Measurements from ENCODE around the gene TNS1.

Gene TNS1

DNA sequence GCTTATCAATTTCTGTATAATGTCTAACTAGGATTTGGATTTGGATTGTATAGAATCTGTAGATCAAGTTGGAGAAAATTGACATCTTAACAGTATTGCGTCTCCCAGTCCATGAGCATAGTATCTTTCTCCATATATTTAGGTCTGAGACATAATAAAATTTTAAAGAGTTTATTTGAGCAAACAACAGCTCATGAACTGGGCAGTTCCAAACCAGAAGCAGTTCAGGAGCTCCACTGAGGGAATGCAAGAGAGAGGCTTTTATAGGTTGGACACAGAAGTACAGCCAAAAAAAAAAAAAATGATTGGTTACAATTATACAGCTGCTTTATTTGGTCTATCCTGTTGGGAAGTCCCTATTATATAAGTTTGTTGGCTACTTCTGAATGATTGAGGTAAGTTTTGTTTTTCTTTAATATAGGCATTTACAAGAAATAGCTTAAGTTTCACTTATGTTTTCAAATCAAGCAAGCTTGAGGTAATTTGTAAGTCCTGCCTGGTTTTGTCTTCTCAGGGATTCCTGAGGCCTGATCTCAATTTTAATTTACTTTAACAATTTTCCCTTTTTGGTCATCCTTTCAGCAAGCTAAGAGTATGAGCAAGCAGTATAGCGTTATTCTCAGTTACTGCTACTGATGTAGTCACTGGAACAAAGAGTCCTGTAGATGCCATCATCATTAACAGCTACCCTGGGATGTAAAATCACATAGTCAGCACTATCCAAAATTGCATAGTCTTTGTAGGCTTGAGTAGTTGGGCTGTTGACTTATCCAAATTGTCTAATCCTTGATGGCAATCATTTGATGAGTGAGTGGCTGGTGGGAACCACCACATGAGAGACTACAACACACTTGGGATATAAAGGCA, 38.7 kb upstream of the TNS1 start:
- Histone ChIP-seq H3K27ac (replicated peaks) (no peak overlapping the region), H3K4me3 (replicated peaks; ENCODE audit: insufficient read depth, low read length) (no peak overlapping the region), H3K27me3 (ENCODE audit: insufficient read depth, poor library complexity, severe bottlenecking) (peaks cover 6% of the 10 kb centered on the region)
- TF ChIP-seq, protein P1, sequence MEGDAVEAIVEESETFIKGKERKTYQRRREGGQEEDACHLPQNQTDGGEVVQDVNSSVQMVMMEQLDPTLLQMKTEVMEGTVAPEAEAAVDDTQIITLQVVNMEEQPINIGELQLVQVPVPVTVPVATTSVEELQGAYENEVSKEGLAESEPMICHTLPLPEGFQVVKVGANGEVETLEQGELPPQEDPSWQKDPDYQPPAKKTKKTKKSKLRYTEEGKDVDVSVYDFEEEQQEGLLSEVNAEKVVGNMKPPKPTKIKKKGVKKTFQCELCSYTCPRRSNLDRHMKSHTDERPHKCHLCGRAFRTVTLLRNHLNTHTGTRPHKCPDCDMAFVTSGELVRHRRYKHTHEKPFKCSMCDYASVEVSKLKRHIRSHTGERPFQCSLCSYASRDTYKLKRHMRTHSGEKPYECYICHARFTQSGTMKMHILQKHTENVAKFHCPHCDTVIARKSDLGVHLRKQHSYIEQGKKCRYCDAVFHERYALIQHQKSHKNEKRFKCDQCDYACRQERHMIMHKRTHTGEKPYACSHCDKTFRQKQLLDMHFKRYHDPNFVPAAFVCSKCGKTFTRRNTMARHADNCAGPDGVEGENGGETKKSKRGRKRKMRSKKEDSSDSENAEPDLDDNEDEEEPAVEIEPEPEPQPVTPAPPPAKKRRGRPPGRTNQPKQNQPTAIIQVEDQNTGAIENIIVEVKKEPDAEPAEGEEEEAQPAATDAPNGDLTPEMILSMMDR (IDR thresholded peaks at IDR 0.05; ENCODE audit: insufficient read depth, low read length), result no peak
- TF ChIP-seq, protein P2, sequence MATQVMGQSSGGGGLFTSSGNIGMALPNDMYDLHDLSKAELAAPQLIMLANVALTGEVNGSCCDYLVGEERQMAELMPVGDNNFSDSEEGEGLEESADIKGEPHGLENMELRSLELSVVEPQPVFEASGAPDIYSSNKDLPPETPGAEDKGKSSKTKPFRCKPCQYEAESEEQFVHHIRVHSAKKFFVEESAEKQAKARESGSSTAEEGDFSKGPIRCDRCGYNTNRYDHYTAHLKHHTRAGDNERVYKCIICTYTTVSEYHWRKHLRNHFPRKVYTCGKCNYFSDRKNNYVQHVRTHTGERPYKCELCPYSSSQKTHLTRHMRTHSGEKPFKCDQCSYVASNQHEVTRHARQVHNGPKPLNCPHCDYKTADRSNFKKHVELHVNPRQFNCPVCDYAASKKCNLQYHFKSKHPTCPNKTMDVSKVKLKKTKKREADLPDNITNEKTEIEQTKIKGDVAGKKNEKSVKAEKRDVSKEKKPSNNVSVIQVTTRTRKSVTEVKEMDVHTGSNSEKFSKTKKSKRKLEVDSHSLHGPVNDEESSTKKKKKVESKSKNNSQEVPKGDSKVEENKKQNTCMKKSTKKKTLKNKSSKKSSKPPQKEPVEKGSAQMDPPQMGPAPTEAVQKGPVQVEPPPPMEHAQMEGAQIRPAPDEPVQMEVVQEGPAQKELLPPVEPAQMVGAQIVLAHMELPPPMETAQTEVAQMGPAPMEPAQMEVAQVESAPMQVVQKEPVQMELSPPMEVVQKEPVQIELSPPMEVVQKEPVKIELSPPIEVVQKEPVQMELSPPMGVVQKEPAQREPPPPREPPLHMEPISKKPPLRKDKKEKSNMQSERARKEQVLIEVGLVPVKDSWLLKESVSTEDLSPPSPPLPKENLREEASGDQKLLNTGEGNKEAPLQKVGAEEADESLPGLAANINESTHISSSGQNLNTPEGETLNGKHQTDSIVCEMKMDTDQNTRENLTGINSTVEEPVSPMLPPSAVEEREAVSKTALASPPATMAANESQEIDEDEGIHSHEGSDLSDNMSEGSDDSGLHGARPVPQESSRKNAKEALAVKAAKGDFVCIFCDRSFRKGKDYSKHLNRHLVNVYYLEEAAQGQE (IDR thresholded peaks at IDR 0.05; ENCODE audit: insufficient replicate concordance, low read depth), result no peak
- TF ChIP-seq GABPA (IDR thresholded peaks at IDR 0.05; ENCODE audit: low read depth), result no peak
- TF ChIP-seq POLR2AphosphoS5 (IDR thresholded peaks at IDR 0.05; ENCODE audit: low read depth), result no peak
- no peak for TF ChIP-seq SPI1 (IDR thresholded peaks at IDR 0.05; ENCODE audit: borderline replicate concordance, low read depth)
- no peak for DNase-seq (ENCODE audit: low read depth in 1 of 2, low spot score in 1 of 2)

DNA sequence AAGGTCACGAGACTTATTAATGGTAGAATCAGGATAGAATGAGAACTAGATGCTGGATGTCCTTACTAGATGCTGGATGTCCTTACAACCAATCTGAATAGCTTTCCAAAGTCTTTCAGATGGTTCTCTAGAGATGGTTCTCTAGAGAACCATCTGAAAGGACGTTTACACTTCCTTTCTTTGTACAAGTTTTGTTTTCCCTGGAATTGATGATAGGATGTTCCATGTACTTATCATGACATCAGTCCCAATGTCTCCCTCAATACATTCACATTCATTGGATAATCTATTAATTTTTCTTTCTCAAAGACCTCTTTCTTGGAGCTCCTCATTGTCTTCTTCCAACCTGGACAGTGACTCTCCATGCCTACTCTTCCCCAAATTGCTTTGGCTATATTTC, 38.1 kb upstream of the TNS1 start:
- TF ChIP-seq POLR2AphosphoS5 (IDR thresholded peaks at IDR 0.05; ENCODE audit: low read depth), result no peak
- TF ChIP-seq, protein P2 (IDR thresholded peaks at IDR 0.05; ENCODE audit: insufficient replicate concordance, low read depth), result no peak
- no peak for TF ChIP-seq SPI1 (IDR thresholded peaks at IDR 0.05; ENCODE audit: borderline replicate concordance, low read depth)
- TF ChIP-seq GABPA (IDR thresholded peaks at IDR 0.05; ENCODE audit: low read depth), result no peak
- TF ChIP-seq, protein P1 (IDR thresholded peaks at IDR 0.05; ENCODE audit: insufficient read depth, low read length), result no peak
- H3K4me3 ChIP-seq (replicated peaks; ENCODE audit: insufficient read depth, low read length), result no peak overlapping the region
- no peak overlapping the region for H3K27ac ChIP-seq (replicated peaks)
- peaks cover 6% of the 10 kb centered on the region for H3K27me3 ChIP-seq (ENCODE audit: insufficient read depth, poor library complexity, severe bottlenecking)
- no peak for DNase-seq (ENCODE audit: low read depth in 1 of 2, low spot score in 1 of 2)

DNA sequence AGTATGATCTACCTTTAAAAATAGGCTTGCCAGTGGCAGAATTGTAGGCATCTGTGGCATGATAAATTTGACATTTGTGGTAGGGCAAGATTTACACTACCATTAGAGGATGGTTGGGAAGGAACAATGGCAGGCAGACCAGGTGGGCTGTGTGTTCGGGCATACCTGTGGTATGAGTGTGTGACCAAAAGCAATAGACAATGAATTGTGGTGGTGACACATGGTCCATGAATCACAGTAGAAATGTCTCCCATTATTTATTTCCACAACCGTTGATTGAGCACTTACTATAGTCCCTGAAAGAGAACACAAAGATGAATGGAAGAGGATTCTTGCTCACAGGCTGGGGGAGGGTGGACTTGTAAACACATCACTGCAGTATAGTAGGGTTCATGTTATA, 36.4 kb upstream of the TNS1 start:
- H3K4me3 ChIP-seq (replicated peaks; ENCODE audit: insufficient read depth, low read length), result no peak overlapping the region
- no peak overlapping the region for H3K27ac ChIP-seq (replicated peaks)
- peaks cover 6% of the 10 kb centered on the region for H3K27me3 ChIP-seq (ENCODE audit: insufficient read depth, poor library complexity, severe bottlenecking)
- no peak for DNase-seq (ENCODE audit: low read depth in 1 of 2, low spot score in 1 of 2)
- TF ChIP-seq, protein P1 (IDR thresholded peaks at IDR 0.05; ENCODE audit: insufficient read depth, low read length), result no peak
- TF ChIP-seq SPI1 (IDR thresholded peaks at IDR 0.05; ENCODE audit: borderline replicate concordance, low read depth) (no peak), GABPA (IDR thresholded peaks at IDR 0.05; ENCODE audit: low read depth) (no peak), POLR2AphosphoS5 (IDR thresholded peaks at IDR 0.05; ENCODE audit: low read depth) (no peak)
- TF ChIP-seq, protein P2 (IDR thresholded peaks at IDR 0.05; ENCODE audit: insufficient replicate concordance, low read depth), result no peak
